B cell (primary cell): ENCODE measurements around the gene SCN7A. TPM values are rescaled to one million over a fixed set of nuclear protein-coding genes. Genes with fewer than 3 reads are reported as not detected.

Experiments
- ATAC-seq: fragments of 200-7000 bp; cut with Tn5 transposase; one replicate; pipeline ENCODE4 v1.10.0; 2021; ENCODE audit warnings: low read depth, mild to moderate bottlenecking, moderate number of reproducible peaks, moderate library complexity
- CTCF ChIA-PET: fragments of 350-600 bp; sonication (Branson Sonifier 250); formaldehyde crosslinking; loops from one replicate; lab custom pipeline; 2021; ENCODE audit warnings: antibody characterized with exemption, inconsistent platforms; lab: Charles Lee
- POLR2A ChIA-PET: fragments of 350-600 bp; sonication (Branson Sonifier 250); formaldehyde crosslinking; loops from one replicate; lab custom pipeline; 2021; ENCODE audit warnings: antibody characterized with exemption; lab: Charles Lee
- DNase-seq: peaks from one replicate; pipeline ENCODE4 v3.0.0; 2013
- H2AFZ ChIP-seq: 2 replicates; pipeline ENCODE4 v1.6.1; 2012; ENCODE audit warnings: mild to moderate bottlenecking, low read depth, low read length; ENCODE audit not compliant: insufficient read depth, poor library complexity, severe bottlenecking
- H3K27ac ChIP-seq, 2 donors: 1 replicate in 1 of 2; 2 replicates in 1 of 2; pipeline ENCODE4 v1.5.1; 2012 to 2013; ENCODE audit warnings: low read length in 2 of 2, mild to moderate bottlenecking in 2 of 2, moderate library complexity in 1 of 2
- H3K27me3 ChIP-seq, 4 experiments: fragments of 200-600 bp in 1 of 4; sonication (generic) in 1 of 4; replicated peaks in 1 of 4; 1 replicate in 2 of 4; 2 replicates in 2 of 4; pipeline versions ENCODE4 v1.6.1 to v1.7.0; 2013 to 2016; ENCODE audit warnings: low read length in 3 of 4, mild to moderate bottlenecking in 2 of 4, mixed read lengths in 1 of 4, moderate library complexity in 1 of 4; ENCODE audit not compliant: insufficient read depth in 4 of 4, control insufficient read depth in 3 of 4; ENCODE audit errors: control extremely low read depth in 1 of 4
- H3K36me3 ChIP-seq, 2 experiments: replicated peaks in 1 of 2; 1 replicate in 1 of 2; 2 replicates in 1 of 2; pipeline versions ENCODE4 v1.6.1 to v1.7.1; 2013; ENCODE audit warnings: low read length in 1 of 2; ENCODE audit not compliant: insufficient read depth in 2 of 2, control insufficient read depth in 1 of 2; ENCODE audit errors: control extremely low read depth in 1 of 2, extremely low read depth in 1 of 2
- H3K4me1 ChIP-seq, 2 donors: fragments of 200-600 bp in 1 of 2; sonication (generic) in 1 of 2; 1 replicate in 1 of 2; 2 replicates in 1 of 2; pipeline versions ENCODE4 v1.5.1 to v1.6.1; 2013 to 2017; ENCODE audit warnings: low read length in 2 of 2; ENCODE audit not compliant: control insufficient read depth in 2 of 2, insufficient read depth in 2 of 2
- H3K4me2 ChIP-seq: replicated peaks from 2 replicates; pipeline ENCODE3; 2012; ENCODE audit warnings: mild to moderate bottlenecking, low read depth, low read length; ENCODE audit not compliant: poor library complexity, severe bottlenecking
- H3K4me3 ChIP-seq, 5 experiments: fragments of 200-600 bp in 1 of 5; sonication (generic) in 1 of 5; 1 replicate in 3 of 5; 2 replicates in 2 of 5; pipeline versions ENCODE4 v1.5.1 to v1.7.0; 2011 to 2016; ENCODE audit warnings: low read length in 4 of 5, mild to moderate bottlenecking in 4 of 5, low read depth in 2 of 5, control low read depth in 1 of 5, moderate library complexity in 1 of 5; ENCODE audit not compliant: insufficient read depth in 1 of 5; ENCODE audit errors: control extremely low read depth in 1 of 5, extremely low read depth in 1 of 5
- H3K79me2 ChIP-seq: fragments of 200-600 bp; sonication (generic); one replicate; pipeline ENCODE4 v1.6.0; 2016; ENCODE audit warnings: low read length; ENCODE audit not compliant: control insufficient read depth, insufficient read depth
- H3K9ac ChIP-seq: fragments of 200-600 bp; sonication (generic); 2 replicates; pipeline ENCODE4 v1.6.1; 2017; ENCODE audit warnings: mild to moderate bottlenecking, low read length, moderate library complexity
- H3K9me3 ChIP-seq, 3 donors: one replicate each; pipeline versions ENCODE4 v1.6.1 to v1.7.1; 2013; ENCODE audit warnings: low read length in 2 of 3; ENCODE audit not compliant: control insufficient read depth in 2 of 3, insufficient read depth in 1 of 3; ENCODE audit errors: control extremely low read depth in 1 of 3
- H4K20me1 ChIP-seq: 2 replicates; pipeline ENCODE4 v1.6.0; 2012; ENCODE audit warnings: mild to moderate bottlenecking, low read length; ENCODE audit not compliant: insufficient read depth, control insufficient read depth, poor library complexity, severe bottlenecking
- H3K27ac Mint-ChIP-seq: one replicate; pipeline ENCODE4 v1.8.0; 2021; ENCODE audit warnings: mixed read lengths
- H3K27me3 Mint-ChIP-seq: one replicate; pipeline ENCODE4 v1.8.0; 2021; ENCODE audit warnings: mixed read lengths
- H3K4me1 Mint-ChIP-seq: one replicate; pipeline ENCODE4 v1.8.0; 2021; ENCODE audit warnings: mixed read lengths
- H3K4me3 Mint-ChIP-seq: one replicate; pipeline ENCODE4 v1.8.0; 2021; ENCODE audit warnings: mixed read lengths
- H3K9me3 Mint-ChIP-seq: one replicate; pipeline ENCODE4 v1.8.0; 2022; ENCODE audit warnings: mixed read lengths; ENCODE audit not compliant: insufficient read depth
- EZH2 ChIP-seq: IDR thresholded peaks from 2 replicates; pipeline ENCODE4 v1.6.1; 2012; ENCODE audit warnings: borderline replicate concordance, low read depth, mild to moderate bottlenecking, moderate library complexity, low read length; ENCODE audit not compliant: insufficient read depth, poor library complexity, severe bottlenecking
- WGBS: methylation state at CpG from one replicate; pipeline ENCODE4 v1.1.5; 2013; ENCODE audit warnings: missing lambda C conversion rate; ENCODE audit not compliant: insufficient coverage; 5-methylcytosine and 5-hydroxymethylcytosine counted together
- intact Hi-C: fragments of 100-400 bp; cut with micrococcal nuclease; formaldehyde crosslinking; loops from one replicate; pipeline ENCODE4 v1.10.0; 2022
- polyA plus RNA-seq: library from polyadenylated mRNA; depleted of rRNA; stranded (reverse); fragments of >200 nt; gene quantifications from 2 replicates; pipeline ENCODE4 v1.2.3, GENCODE V29; 2012
- total RNA-seq, 2 donors: library from RNA; stranded (reverse); fragments of 120-200 nt in 1 of 2; gene quantifications; 1 replicate in 1 of 2; 2 replicates in 1 of 2; pipeline versions ENCODE4 v1.2.3 to v1.2.4, GENCODE V29; 2013 to 2022
- TF ChIP-seq, protein P1 (sequence below): fragments of 200-600 bp; IDR thresholded peaks from one replicate; pipeline ENCODE4 v1.8.0; 2022; ENCODE audit warnings: antibody characterized with exemption, mild to moderate bottlenecking

The SCN7A gene
- total and polyA plus RNA-seq, 2 donors (not counting 1 experiment from before 2014, with no cell fraction given), result not detected

GRCh38 chr2:166372046-166372445 is 122.0 kb downstream of the SCN7A start:
- H3K27ac ChIP-seq, result no peak overlapping the region
- ATAC-seq, result no peak
- H3K36me3 ChIP-seq, result no peaks in the 10 kb centered on the region
- H3K4me1 ChIP-seq, result peaks cover 11 to 13% of the 10 kb centered on the region in 2 donors
- ChIA-PET CTCF (no interaction called here), POLR2A (no interaction called here)
- H3K4me2 ChIP-seq, result no peak overlapping the region
- TF ChIP-seq, protein P1, sequence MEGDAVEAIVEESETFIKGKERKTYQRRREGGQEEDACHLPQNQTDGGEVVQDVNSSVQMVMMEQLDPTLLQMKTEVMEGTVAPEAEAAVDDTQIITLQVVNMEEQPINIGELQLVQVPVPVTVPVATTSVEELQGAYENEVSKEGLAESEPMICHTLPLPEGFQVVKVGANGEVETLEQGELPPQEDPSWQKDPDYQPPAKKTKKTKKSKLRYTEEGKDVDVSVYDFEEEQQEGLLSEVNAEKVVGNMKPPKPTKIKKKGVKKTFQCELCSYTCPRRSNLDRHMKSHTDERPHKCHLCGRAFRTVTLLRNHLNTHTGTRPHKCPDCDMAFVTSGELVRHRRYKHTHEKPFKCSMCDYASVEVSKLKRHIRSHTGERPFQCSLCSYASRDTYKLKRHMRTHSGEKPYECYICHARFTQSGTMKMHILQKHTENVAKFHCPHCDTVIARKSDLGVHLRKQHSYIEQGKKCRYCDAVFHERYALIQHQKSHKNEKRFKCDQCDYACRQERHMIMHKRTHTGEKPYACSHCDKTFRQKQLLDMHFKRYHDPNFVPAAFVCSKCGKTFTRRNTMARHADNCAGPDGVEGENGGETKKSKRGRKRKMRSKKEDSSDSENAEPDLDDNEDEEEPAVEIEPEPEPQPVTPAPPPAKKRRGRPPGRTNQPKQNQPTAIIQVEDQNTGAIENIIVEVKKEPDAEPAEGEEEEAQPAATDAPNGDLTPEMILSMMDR, result no peak
- no peak for TF ChIP-seq EZH2
- H2AFZ ChIP-seq, result no peak overlapping the region
- peaks cover 14% of the 10 kb centered on the region for H3K4me1 Mint-ChIP-seq
- H3K4me3 Mint-ChIP-seq, result no peak overlapping the region
- H3K79me2 ChIP-seq, result no peaks in the 10 kb centered on the region
- H3K9ac ChIP-seq, result no peak overlapping the region
- DNase-seq, result no peak
- peaks cover 0 to 8% (median 2%) of the 10 kb centered on the region in 4 experiments for H3K27me3 ChIP-seq
- H3K9me3 ChIP-seq, result no peaks in the 10 kb centered on the region
- H3K9me3 Mint-ChIP-seq, result no peaks in the 10 kb centered on the region
- no peak overlapping the region for H3K27ac Mint-ChIP-seq
- intact Hi-C loops, result no loop called here
- WGBS, result no CpG with 5 or more reads among the region's 2 CpGs
- peaks cover 26% of the 10 kb centered on the region for H3K27me3 Mint-ChIP-seq
- no peak overlapping the region for H3K4me3 ChIP-seq
- H4K20me1 ChIP-seq, result no peaks in the 10 kb centered on the region

DNA sequence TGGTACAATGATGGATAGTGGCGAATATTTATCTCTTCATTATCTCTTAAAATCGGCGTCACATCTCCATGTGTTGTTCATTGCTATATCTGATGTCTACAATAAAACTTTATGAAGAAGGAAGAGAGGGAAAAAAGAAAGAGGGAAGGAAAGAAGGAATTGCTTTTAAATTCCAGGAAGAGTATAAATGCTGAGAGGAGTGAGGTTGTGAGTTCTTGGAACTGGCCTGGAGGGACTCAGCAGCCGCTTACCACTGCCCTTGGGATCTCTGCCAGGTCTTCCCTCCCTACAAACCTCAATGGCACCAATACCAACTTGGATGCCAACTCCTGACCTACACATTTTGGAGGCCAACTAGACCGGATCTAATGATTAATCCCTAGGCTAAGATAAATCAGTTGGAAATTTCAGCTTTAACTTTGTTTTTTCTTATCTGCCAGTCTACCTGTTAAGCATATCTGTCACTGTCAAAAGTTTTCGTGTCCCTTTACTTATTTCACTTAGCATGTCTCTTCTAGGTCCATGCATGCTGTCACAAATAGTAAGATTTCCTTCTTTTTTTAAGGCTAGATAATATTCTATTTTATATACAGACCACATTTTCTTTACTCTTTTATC is 128.1 kb downstream of the SCN7A start:
- no peak overlapping the region for H3K4me3 Mint-ChIP-seq
- Histone ChIP-seq H3K4me2 (no peak overlapping the region), H3K9ac (no peak overlapping the region), H3K4me3 (no peak overlapping the region), H3K4me1 (no peaks in the 10 kb centered on the region), H3K27ac (no peak overlapping the region), H3K9me3 (no peaks in the 10 kb centered on the region), H3K27me3 (no peaks in the 10 kb centered on the region), H2AFZ (no peak overlapping the region), H3K36me3 (no peaks in the 10 kb centered on the region), H4K20me1 (no peaks in the 10 kb centered on the region), H3K79me2 (no peaks in the 10 kb centered on the region)
- DNase-seq (no peak), ATAC-seq (no peak)
- H3K4me1 Mint-ChIP-seq, result no peaks in the 10 kb centered on the region
- H3K27me3 Mint-ChIP-seq, result peaks cover 3% of the 10 kb centered on the region
- intact Hi-C loops, result no loop called here
- CTCF ChIA-PET, result no interaction called here
- no peak overlapping the region for H3K27ac Mint-ChIP-seq
- no peak for TF ChIP-seq EZH2
- TF ChIP-seq, protein P1, result no peak
- POLR2A ChIA-PET, result no interaction called here
- H3K9me3 Mint-ChIP-seq, result no peaks in the 10 kb centered on the region
- WGBS, result 100% methylated on average over 1 of the region's 6 CpGs
